Psoas muscle (tissue), 8 donors: Measurements from ENCODE around the gene IL4. TPM values are rescaled to one million over a fixed set of nuclear protein-coding genes. Genes with fewer than 3 reads are reported as not detected.

Experiments
- ATAC-seq, 4 donors: fragments of 200-7000 bp; cut with Tn5 transposase; one replicate each; pipeline ENCODE4 v1.9.1; 2020; ENCODE audit warnings: moderate library complexity in 3 of 4, mild to moderate bottlenecking in 2 of 4
- DNase-seq, 2 donors: peaks; one replicate each; pipeline ENCODE4 v3.0.0-alpha.2; 2020
- H3K27ac ChIP-seq: fragments of 200-600 bp; one replicate; pipeline ENCODE4 v1.8.0; 2022
- H3K27me3 ChIP-seq, 3 donors: fragments of 200-600 bp in 1 of 3; one replicate each; pipeline versions ENCODE4 v1.6.1 to v1.8.0; 2013 to 2022; ENCODE audit warnings: low read length in 2 of 3, mild to moderate bottlenecking in 2 of 3, moderate library complexity in 1 of 3; ENCODE audit not compliant: insufficient read depth in 3 of 3
- H3K36me3 ChIP-seq, 2 donors: fragments of 200-600 bp in 1 of 2; one replicate each; pipeline versions ENCODE4 v1.6.1 to v1.8.0; 2013 to 2022; ENCODE audit warnings: low read depth in 1 of 2, mild to moderate bottlenecking in 1 of 2, moderate library complexity in 1 of 2; ENCODE audit not compliant: insufficient read depth in 1 of 2
- H3K4me1 ChIP-seq: fragments of 200-600 bp; one replicate; pipeline ENCODE4 v1.8.0; 2022
- H3K4me3 ChIP-seq: fragments of 200-600 bp; one replicate; pipeline ENCODE4 v1.8.0; 2022; ENCODE audit warnings: mild to moderate bottlenecking
- H3K9me3 ChIP-seq: fragments of 200-600 bp; one replicate; pipeline ENCODE4 v1.8.0; 2022
- CTCF ChIP-seq: fragments of 200-600 bp; IDR thresholded peaks from one replicate; pipeline ENCODE4 v1.8.0; 2022; ENCODE audit warnings: antibody characterized with exemption
- WGBS, 3 donors: extraction: QIAGEN DNeasy Blood & Tissue Kit; methylation state at CpG; one replicate each; pipeline versions ENCODE4 v1.1.6 to v1.1.7; 2013; 5-methylcytosine and 5-hydroxymethylcytosine counted together
- intact Hi-C, 2 donors: fragments of 100-400 bp; cut with DNase I; formaldehyde crosslinking; loops; one replicate each; pipeline versions ENCODE4 v1.11.0 to v1.14.2; 2022
- polyA plus RNA-seq, 3 donors: library from polyadenylated mRNA; stranded (reverse); fragments of 200-250 nt; gene quantifications; one replicate each; pipeline ENCODE4 v1.2.3, GENCODE V29; 2013
- total RNA-seq, 4 donors: library from RNA; stranded (reverse); fragmentation: NEBNext Ultra II Directional in 2 of 4; extraction: Animal tissue kit (Norgen Biotek cat#: 25700) in 2 of 4; gene quantifications; one replicate each; pipeline versions ENCODE4 v1.2.1 to v1.2.4, GENCODE V29; 2021 to 2023
- donor health status: healthy with polysubstance abuse.
- donor health status: DM: no; HTN: no; CAD: no; lungs with moderate emphysema.
- donor health status: Bipolar disorder and iron deficiency.
- donor health status: healthy.
- donor health status: DM: yes; HTN: yes; CAD: no.
- donor health status: DM: no; HTN: no; CAD: no.
- donor health status: DM: no; HTN: no; CAD: no.
- donor health status: DM: yes; HTN: yes; CAD: no.

IL4 gene
- total and polyA plus RNA-seq, 7 donors: not detected

- no peaks in the 10 kb centered on the region for H3K4me1 ChIP-seq
- H3K27me3 ChIP-seq: no peaks in the 10 kb centered on the region
- intact Hi-C loops: no loop called here
- H3K27ac ChIP-seq: no peak overlapping the region
- no peaks in the 10 kb centered on the region for H3K9me3 ChIP-seq
- WGBS, 3 donors: 90 to 97% (median 92%) methylated on average over 5 of the region's 5 CpGs
- DNase-seq (no peak), ATAC-seq (no peak)
- peaks cover 0 to 11% of the 10 kb centered on the region in 2 donors for H3K36me3 ChIP-seq
- no peak overlapping the region for H3K4me3 ChIP-seq
- no peak for TF ChIP-seq CTCF
Observed at GRCh38 chr5:132718544-132719312, 44.9 kb downstream of the IL4 start.

GRCh38 chr5:132725745-132726144 lies 52.0 kb downstream of the IL4 start:
- Histone ChIP-seq H3K9me3 (no peaks in the 10 kb centered on the region), H3K36me3 (peaks cover 0 to 12% of the 10 kb centered on the region in 2 donors), H3K27me3 (no peaks in the 10 kb centered on the region), H3K4me3 (no peak overlapping the region), H3K27ac (no peak overlapping the region), H3K4me1 (no peaks in the 10 kb centered on the region)
- intact Hi-C loops: no loop called here
- TF ChIP-seq CTCF: no peak
- 95 to 97% (median 96%) methylated on average over 2 of the region's 2 CpGs for WGBS, 3 donors
- no peak for DNase-seq
- no peak for ATAC-seq

DNA sequence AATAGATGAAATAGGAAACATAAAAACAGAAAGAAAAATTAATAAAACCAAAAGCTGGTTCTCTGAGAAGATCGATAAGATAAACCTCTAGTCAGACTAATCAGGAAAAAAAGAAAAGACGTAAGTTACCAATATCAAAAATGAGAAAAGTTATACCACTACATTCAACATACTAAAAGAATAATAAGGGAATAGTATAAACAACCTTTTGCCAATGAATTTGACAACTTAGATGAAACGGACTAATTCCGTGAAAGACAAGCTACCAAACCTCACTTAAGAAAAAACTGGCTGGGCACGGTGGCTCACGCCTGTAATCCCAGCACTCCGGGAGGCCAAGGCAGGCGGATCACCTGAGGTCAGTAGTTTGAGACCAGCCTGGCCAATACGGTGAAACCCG lies 56.1 kb downstream of the IL4 start:
- 88 to 97% (median 92%) methylated on average over 10 of the region's 10 CpGs for WGBS, 3 donors
- no peak overlapping the region for H3K4me3 ChIP-seq
- TF ChIP-seq CTCF: no peak
- intact Hi-C loops: no loop called here
- no peaks in the 10 kb centered on the region for H3K27me3 ChIP-seq
- H3K9me3 ChIP-seq: no peaks in the 10 kb centered on the region
- no peaks in the 10 kb centered on the region for H3K4me1 ChIP-seq
- H3K36me3 ChIP-seq: peaks cover 0 to 6% of the 10 kb centered on the region in 2 donors
- DNase-seq (no peak), ATAC-seq (no peak)
- H3K27ac ChIP-seq: no peak overlapping the region

Other genes starting within 250 kb of the IL4 start
- 10 to 100 TPM in 3 of 4 donors, 1 to 10 TPM in 1; 5.5 to 18.8 (median 13.7) TPM for gene IRF1, start 183.2 kb upstream of the IL4 start, total RNA-seq
- 10 to 100 TPM in 1 of 3 donors, 1 to 10 TPM in 2; 4.7 to 11.8 (median 4.9) TPM for gene IRF1, start 183.2 kb upstream of the IL4 start, polyA plus RNA-seq
- not detected for gene IL5, start 130.5 kb upstream of the IL4 start, total RNA-seq
- gene IL5, start 130.5 kb upstream of the IL4 start, polyA plus RNA-seq: not detected
- 10 to 100 TPM; 28.5 to 35.9 (median 30.1) TPM for gene RAD50, start 117.0 kb upstream of the IL4 start, total RNA-seq
- gene RAD50, start 117.0 kb upstream of the IL4 start, polyA plus RNA-seq: 10 to 100 TPM in 1 of 3 donors, 1 to 10 TPM in 2; 6.8 to 22.1 (median 9.9) TPM
- not detected for gene IL13, start 15.8 kb upstream of the IL4 start, total RNA-seq
- gene IL13, start 15.8 kb upstream of the IL4 start, polyA plus RNA-seq: not detected
- gene KIF3A, start 63.6 kb downstream of the IL4 start, total RNA-seq: 1 to 10 TPM; 3.6 to 5.8 (median 4.8) TPM
- 1 to 10 TPM; 2.5 to 8.0 (median 2.9) TPM for gene KIF3A, start 63.6 kb downstream of the IL4 start, polyA plus RNA-seq
- not detected for gene CCNI2, start 73.4 kb downstream of the IL4 start, total RNA-seq
- gene CCNI2, start 73.4 kb downstream of the IL4 start, polyA plus RNA-seq: not detected
- 10 to 100 TPM in 1 of 4 donors, 1 to 10 TPM in 3; 9.2 to 13.1 (median 9.6) TPM for gene SEPTIN8, start 103.2 kb downstream of the IL4 start, total RNA-seq
- 1 to 10 TPM; 3.8 to 5.7 (median 4.4) TPM for gene SEPTIN8, start 103.2 kb downstream of the IL4 start, polyA plus RNA-seq
- not detected for gene SOWAHA, start 139.3 kb downstream of the IL4 start, total RNA-seq
- under 1 TPM in 2 of 3 donors, not detected in 1; 0.01 to 0.06 TPM for gene SOWAHA, start 139.3 kb downstream of the IL4 start, polyA plus RNA-seq
- 1 to 10 TPM; 1.5 to 2.3 (median 1.9) TPM for gene SHROOM1, start 156.7 kb downstream of the IL4 start, total RNA-seq
- 1 to 10 TPM in 2 of 3 donors, under 1 TPM in 1; 0.66 to 1.5 (median 1.1) TPM for gene SHROOM1, start 156.7 kb downstream of the IL4 start, polyA plus RNA-seq
- gene GDF9, start 192.5 kb downstream of the IL4 start, total RNA-seq: 1 to 10 TPM in 1 of 4 donors, under 1 TPM in 3; 0.57 to 1.2 (median 0.78) TPM
- 1 to 10 TPM in 1 of 3 donors, under 1 TPM in 2; 0.07 to 1.2 (median 0.17) TPM for gene GDF9, start 192.5 kb downstream of the IL4 start, polyA plus RNA-seq
- gene UQCRQ, start 192.7 kb downstream of the IL4 start, total RNA-seq: 100 to 1,000 TPM; 696 to 985 (median 915) TPM
- 100 to 1,000 TPM; 649 to 919 (median 760) TPM for gene UQCRQ, start 192.7 kb downstream of the IL4 start, polyA plus RNA-seq
- gene LEAP2, start 199.7 kb downstream of the IL4 start, total RNA-seq: 1 to 10 TPM in 1 of 4 donors, under 1 TPM in 3; 0.51 to 1.1 (median 0.76) TPM
- gene LEAP2, start 199.7 kb downstream of the IL4 start, polyA plus RNA-seq: 1 to 10 TPM in 2 of 3 donors, under 1 TPM in 1; 0.70 to 2.7 (median 2.4) TPM